Neural cell (in vitro differentiated cells): ENCODE results near the gene ZBTB9. TPM values are rescaled to one million over a fixed set of nuclear protein-coding genes. Genes with fewer than 3 reads are reported as not detected.
A peak's percentile ranks its signal among the peaks of the same experiment; 100 is the strongest.

ENCODE experiments used
- H2AFZ ChIP-seq: fragments of 200-600, 300-800 bp; sonication (generic), shearing (Covaris generic); 2 replicates; pipeline ENCODE4 v1.6.0; 2014; ENCODE audit warnings: low read depth, mild to moderate bottlenecking, antibody characterized with exemption, low read length, moderate library complexity
- H3F3A ChIP-seq: fragments of 200-600 bp; shearing (Covaris generic); 2 replicates; pipeline ENCODE4 v1.6.1; 2016; ENCODE audit warnings: mild to moderate bottlenecking, moderate library complexity, mixed read lengths, antibody characterized with exemption, low read length; ENCODE audit not compliant: insufficient read depth, poor library complexity, severe bottlenecking
- H3K27ac ChIP-seq: fragments of 200-600, 300-800 bp; sonication (generic), shearing (Covaris generic); 2 replicates; pipeline ENCODE4 v1.5.1; 2014; ENCODE audit warnings: mild to moderate bottlenecking, low read length, moderate library complexity
- H3K27me3 ChIP-seq: fragments of 300-800, 200-600 bp; sonication (generic), shearing (Covaris generic); 2 replicates; pipeline ENCODE4 v1.6.0; 2014; ENCODE audit warnings: mild to moderate bottlenecking, low read depth, low read length, moderate library complexity; ENCODE audit not compliant: insufficient read depth
- H3K36me3 ChIP-seq: fragments of 300-800, 200-600 bp; sonication (generic), shearing (Covaris generic); 2 replicates; pipeline ENCODE4 v1.5.1; 2014; ENCODE audit warnings: mild to moderate bottlenecking, antibody characterized with exemption, low read length, moderate library complexity; ENCODE audit not compliant: insufficient read depth
- H3K4me2 ChIP-seq: fragments of 300-800, 200-600 bp; sonication (generic), shearing (Covaris generic); 2 replicates; pipeline ENCODE4 v1.6.0; 2014; ENCODE audit warnings: mild to moderate bottlenecking, low read length
- H3K4me3 ChIP-seq: fragments of 300-800, 200-600 bp; sonication (generic), shearing (Covaris generic); 2 replicates; pipeline ENCODE4 v1.5.1; 2014; ENCODE audit warnings: mild to moderate bottlenecking, low read length, moderate library complexity
- H3K79me2 ChIP-seq: fragments of 200-600 bp; shearing (Covaris generic); replicated peaks from 2 replicates; pipeline ENCODE4 v1.6.0; 2014; ENCODE audit warnings: mild to moderate bottlenecking, low read length, moderate library complexity; ENCODE audit not compliant: insufficient read depth
- H3K9ac ChIP-seq: fragments of 300-800, 200-600 bp; sonication (generic), shearing (Covaris generic); 2 replicates; pipeline ENCODE4 v1.6.1; 2016; ENCODE audit warnings: mild to moderate bottlenecking, low read length, mixed read lengths
- H3K9me2 ChIP-seq: fragments of 200-600 bp; shearing (Covaris generic); 2 replicates; pipeline ENCODE4 v1.6.1; 2016; ENCODE audit warnings: mild to moderate bottlenecking, low read length, mixed read lengths; ENCODE audit not compliant: insufficient read depth
- H3K9me3 ChIP-seq: fragments of 200-600, 300-800 bp; sonication (generic), shearing (Covaris generic); 2 replicates; pipeline ENCODE4 v1.6.1; 2016; ENCODE audit warnings: mild to moderate bottlenecking, mixed run types, low read length, moderate library complexity, mixed read lengths
- H4K20me1 ChIP-seq: fragments of 200-600 bp; shearing (Covaris generic); 2 replicates; pipeline ENCODE4 v1.6.1; 2016; ENCODE audit warnings: mild to moderate bottlenecking, mixed run types; ENCODE audit not compliant: insufficient read depth
- POLR2AphosphoS5 ChIP-seq: IDR thresholded peaks from 2 replicates; pipeline ENCODE4 v1.6.1; 2012
- RAD21 ChIP-seq: fragments of 450-650 bp; conservative IDR thresholded peaks from 2 replicates; pipeline ENCODE4 v1.6.1; 2014; ENCODE audit warnings: antibody characterized with exemption, mild to moderate bottlenecking, moderate library complexity
- SMC3 ChIP-seq: fragments of 450-650 bp; conservative IDR thresholded peaks from 2 replicates; pipeline ENCODE4 v1.6.1; 2014; ENCODE audit warnings: antibody characterized with exemption, mild to moderate bottlenecking, moderate library complexity; ENCODE audit not compliant: poor library complexity
- TAF1 ChIP-seq: IDR thresholded peaks from 2 replicates; pipeline ENCODE4 v1.6.1; 2012; ENCODE audit warnings: low read depth
- polyA plus RNA-seq: library from polyadenylated mRNA; depleted of rRNA; stranded (reverse); fragments of >200 nt; gene quantifications from 2 replicates; pipeline ENCODE4 v1.2.3, GENCODE V29; 2014
- TF ChIP-seq, protein P1 (sequence below): fragments of 450-650 bp; IDR thresholded peaks from 2 replicates; pipeline ENCODE4 v1.5.1; 2014; ENCODE audit warnings: antibody characterized with exemption, mild to moderate bottlenecking, moderate library complexity; ENCODE audit not compliant: poor library complexity, severe bottlenecking

Gene ZBTB9
- polyA plus RNA-seq, 1 donor from 2014 or later, result 7.7 TPM

DNA sequence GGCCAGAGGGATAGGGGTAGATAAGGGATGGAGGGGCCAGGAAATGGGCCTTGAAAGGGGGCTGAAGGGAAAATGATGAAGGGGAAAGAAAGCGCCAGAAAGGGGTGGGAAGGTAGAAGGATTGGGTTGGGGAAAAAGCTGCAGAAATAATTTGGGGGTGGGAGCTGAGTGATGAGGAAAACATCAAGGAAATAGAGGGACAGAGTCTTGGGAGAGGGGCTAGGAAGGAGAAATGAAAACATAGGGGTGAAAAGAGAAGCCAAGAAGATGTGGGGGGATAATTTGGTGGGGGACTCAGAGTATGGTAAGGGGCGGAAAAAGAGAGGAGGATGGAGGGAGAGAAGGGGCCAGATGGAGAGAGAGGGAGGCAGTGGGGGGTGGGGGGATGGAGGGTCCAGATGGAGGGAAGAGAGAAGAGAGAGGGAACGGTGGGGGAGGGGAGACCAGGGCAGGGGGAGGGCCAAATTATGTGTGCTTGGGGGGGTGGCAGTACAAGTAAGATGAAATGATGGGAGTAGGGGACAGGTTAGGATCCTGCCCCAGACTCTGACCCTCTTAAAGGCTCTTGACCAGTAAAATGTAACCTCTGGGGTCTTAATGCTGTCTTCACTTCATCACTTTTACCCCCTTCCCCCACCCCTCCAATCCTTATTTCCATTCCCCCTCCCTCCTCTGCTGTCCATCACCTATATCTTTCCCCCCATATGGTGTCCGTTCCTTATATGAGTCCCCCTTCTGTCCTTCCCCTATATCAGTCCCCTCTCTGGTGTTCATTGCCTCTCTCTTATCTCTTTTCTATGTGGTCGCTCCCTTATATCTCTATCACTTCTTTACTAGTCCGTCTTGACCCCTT is 33.7 kb upstream of the ZBTB9 start:
- Histone ChIP-seq H3K4me2 (peak overlapping the region; percentile 62), H4K20me1 (no peaks in the 10 kb centered on the region), H3K79me2 (peaks cover 50% of the 10 kb centered on the region), H3K9me3 (no peaks in the 10 kb centered on the region), H3K27ac (peak overlapping the region; percentile 99), H3K27me3 (no peaks in the 10 kb centered on the region), H3K36me3 (peaks cover 4% of the 10 kb centered on the region), H3F3A (peaks cover 15% of the 10 kb centered on the region), H3K9me2 (no peaks in the 10 kb centered on the region), H2AFZ (no peak overlapping the region), H3K9ac (peak overlapping the region; percentile 93), H3K4me3 (peak overlapping the region; percentile 69)
- no peak for TF ChIP-seq TAF1
- TF ChIP-seq, protein P1, sequence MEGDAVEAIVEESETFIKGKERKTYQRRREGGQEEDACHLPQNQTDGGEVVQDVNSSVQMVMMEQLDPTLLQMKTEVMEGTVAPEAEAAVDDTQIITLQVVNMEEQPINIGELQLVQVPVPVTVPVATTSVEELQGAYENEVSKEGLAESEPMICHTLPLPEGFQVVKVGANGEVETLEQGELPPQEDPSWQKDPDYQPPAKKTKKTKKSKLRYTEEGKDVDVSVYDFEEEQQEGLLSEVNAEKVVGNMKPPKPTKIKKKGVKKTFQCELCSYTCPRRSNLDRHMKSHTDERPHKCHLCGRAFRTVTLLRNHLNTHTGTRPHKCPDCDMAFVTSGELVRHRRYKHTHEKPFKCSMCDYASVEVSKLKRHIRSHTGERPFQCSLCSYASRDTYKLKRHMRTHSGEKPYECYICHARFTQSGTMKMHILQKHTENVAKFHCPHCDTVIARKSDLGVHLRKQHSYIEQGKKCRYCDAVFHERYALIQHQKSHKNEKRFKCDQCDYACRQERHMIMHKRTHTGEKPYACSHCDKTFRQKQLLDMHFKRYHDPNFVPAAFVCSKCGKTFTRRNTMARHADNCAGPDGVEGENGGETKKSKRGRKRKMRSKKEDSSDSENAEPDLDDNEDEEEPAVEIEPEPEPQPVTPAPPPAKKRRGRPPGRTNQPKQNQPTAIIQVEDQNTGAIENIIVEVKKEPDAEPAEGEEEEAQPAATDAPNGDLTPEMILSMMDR, result no peak
- no peak for TF ChIP-seq SMC3
- peak; percentile 36 for TF ChIP-seq POLR2AphosphoS5

DNA sequence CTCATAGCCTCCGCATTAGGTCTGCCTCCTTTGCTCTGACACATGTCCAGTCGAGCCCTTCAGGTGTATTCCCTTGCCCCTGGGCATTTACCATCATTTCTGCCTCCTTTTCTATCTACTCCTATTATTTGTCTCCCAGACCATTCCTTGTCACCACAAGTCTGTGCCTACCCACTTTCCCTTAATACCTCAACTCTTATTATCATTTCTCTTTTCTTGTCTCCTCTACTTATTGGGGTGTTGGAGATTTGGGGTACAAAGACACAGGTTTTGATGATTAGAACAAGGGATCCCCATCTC is 33.1 kb upstream of the ZBTB9 start:
- TF ChIP-seq, protein P1, result no peak
- Histone ChIP-seq H3K27me3 (no peaks in the 10 kb centered on the region), H3K9me3 (no peaks in the 10 kb centered on the region), H3K27ac (peak overlapping the region; percentile 99), H3K9ac (peak overlapping the region; percentile 93), H3K9me2 (no peaks in the 10 kb centered on the region), H4K20me1 (no peaks in the 10 kb centered on the region), H3K4me2 (peak overlapping the region; percentile 62), H2AFZ (no peak overlapping the region), H3K79me2 (peaks cover 44% of the 10 kb centered on the region), H3K4me3 (peak overlapping the region; percentile 69), H3F3A (peaks cover 15% of the 10 kb centered on the region), H3K36me3 (no peaks in the 10 kb centered on the region)

DNA sequence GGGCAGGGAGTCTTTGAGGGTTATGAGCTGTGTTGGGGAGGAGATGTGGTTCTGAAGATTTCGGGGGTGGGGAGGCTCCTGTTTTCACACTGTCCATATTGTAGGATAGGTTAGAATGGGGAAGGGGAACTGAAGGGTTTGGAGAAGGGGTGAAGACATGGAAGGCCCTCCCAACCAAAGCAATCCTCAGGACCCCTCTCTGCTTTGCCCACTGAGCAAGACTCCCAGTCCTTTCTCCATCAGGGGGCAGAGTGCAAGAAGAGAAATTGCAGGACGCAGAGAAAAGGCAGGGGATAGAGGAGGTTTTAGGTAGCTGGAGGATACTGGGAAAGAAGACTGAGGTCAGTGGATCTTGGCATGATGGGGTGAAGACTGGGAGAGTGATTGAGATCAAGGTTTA is 30.6 kb upstream of the ZBTB9 start:
- Histone ChIP-seq H3K79me2 (peaks cover 39% of the 10 kb centered on the region), H3K9me2 (no peaks in the 10 kb centered on the region), H3K27me3 (no peaks in the 10 kb centered on the region), H3F3A (peaks cover 8% of the 10 kb centered on the region), H3K4me2 (no peak overlapping the region), H3K4me3 (no peak overlapping the region), H3K27ac (no peak overlapping the region), H3K9me3 (no peaks in the 10 kb centered on the region), H3K36me3 (no peaks in the 10 kb centered on the region), H2AFZ (no peak overlapping the region), H4K20me1 (no peaks in the 10 kb centered on the region), H3K9ac (no peak overlapping the region)
- no peak for TF ChIP-seq RAD21
